GM12878 (cell line): ENCODE data around the gene HAVCR1. TPM values are rescaled to one million over a fixed set of nuclear protein-coding genes. Genes with fewer than 3 reads are reported as not detected.
A peak's percentile ranks its signal among the peaks of the same experiment; 100 is the strongest.

Experiments
- ATAC-seq: fragments of 200-7000 bp; cut with Tn5 transposase; 3 replicates; pipeline ENCODE4 v1.9.1; 2020; ENCODE audit warnings: mild to moderate bottlenecking, moderate library complexity
- BruUV-seq: library from RNA; stranded (reverse); fragments of 400-500 nt; replicated peaks from 2 replicates; lab custom pipeline; 2021; lab: Mats Ljungman, UMichigan
- CTCF ChIA-PET: fragments of 300-600 bp; sonication (Branson Sonifier 250); formaldehyde crosslinking; extraction: SDS; loops from one replicate; lab custom pipeline; 2021; ENCODE audit warnings: inconsistent platforms; lab: Yijun Ruan, JAX
- POLR2A ChIA-PET: fragments of 350-600 bp; formaldehyde crosslinking; extraction: SDS; loops from one replicate; lab custom pipeline; 2021; ENCODE audit warnings: inconsistent platforms; lab: Charles Lee
- RAD21 ChIA-PET: fragments of 300-600 bp; sonication (Branson Sonifier 250); formaldehyde crosslinking; loops from one replicate; lab custom pipeline; 2023; ENCODE audit warnings: antibody characterized with exemption; ENCODE audit not compliant: unreplicated experiment; lab: Charles Lee
- SMC1A ChIA-PET: fragments of 300-600 bp; sonication (Branson Sonifier 250); formaldehyde crosslinking; loops from one replicate; lab custom pipeline; 2023; ENCODE audit not compliant: unreplicated experiment, uncharacterized antibody; lab: Charles Lee
- DNase-seq: peaks from one replicate; pipeline ENCODE4 v3.0.0-alpha.2; 2011; ENCODE audit warnings: low read depth, low spot score
- FAIRE-seq: peaks from 3 replicates; lab custom pipeline; 2011; peaks lifted over from hg19 to GRCh38; lab: Jason Lieb, UNC
- H2AFZ ChIP-seq: 2 replicates; pipeline ENCODE4 v1.6.0; 2011; ENCODE audit warnings: low read depth, low read length, control low read depth; ENCODE audit not compliant: control insufficient read depth
- H3K27ac ChIP-seq: 2 replicates; pipeline ENCODE4 v1.5.1; 2011; ENCODE audit warnings: control low read depth; ENCODE audit not compliant: control insufficient read depth, insufficient read depth
- H3K27me3 ChIP-seq, 2 experiments: replicated peaks in 1 of 2; 2 replicates each; pipeline versions ENCODE4 v1.6.0 to v1.6.1; 2011; ENCODE audit warnings: low read length in 1 of 2; ENCODE audit not compliant: control insufficient read depth in 2 of 2, insufficient read depth in 2 of 2
- H3K36me3 ChIP-seq, 2 experiments: 2 replicates each; pipeline ENCODE4 v1.5.1; 2011; ENCODE audit warnings: low read length in 1 of 2; ENCODE audit not compliant: control insufficient read depth in 2 of 2, insufficient read depth in 2 of 2
- H3K4me1 ChIP-seq: 2 replicates; pipeline ENCODE4 v1.6.1; 2011; ENCODE audit warnings: mild to moderate bottlenecking, low read length, moderate library complexity, mixed read lengths; ENCODE audit not compliant: control insufficient read depth, insufficient read depth
- H3K4me2 ChIP-seq: 2 replicates; pipeline ENCODE4 v1.6.0; 2011; ENCODE audit warnings: control low read depth; ENCODE audit not compliant: control insufficient read depth, insufficient read depth
- H3K4me3 ChIP-seq: fragments of 200-600 bp; sonication (generic); 2 replicates; pipeline ENCODE4 v1.5.1; 2016
- H3K79me2 ChIP-seq: 2 replicates; pipeline ENCODE4 v1.6.0; 2011; ENCODE audit warnings: low read length; ENCODE audit not compliant: control insufficient read depth, insufficient read depth
- H3K9ac ChIP-seq: 2 replicates; pipeline ENCODE4 v1.8.0; 2011; ENCODE audit warnings: low read length, control low read depth, mixed read lengths; ENCODE audit not compliant: control insufficient read depth, insufficient read depth
- H3K9me3 ChIP-seq: replicated peaks from 3 replicates; pipeline ENCODE4 v1.5.1; 2011; ENCODE audit warnings: mild to moderate bottlenecking, low read length; ENCODE audit not compliant: control insufficient read depth, insufficient read depth
- H4K20me1 ChIP-seq: 2 replicates; pipeline ENCODE4 v1.6.0; 2011; ENCODE audit not compliant: control insufficient read depth, insufficient read depth
- ATF3 ChIP-seq: IDR thresholded peaks from 2 replicates; pipeline ENCODE4 v1.6.1; 2011; ENCODE audit warnings: low read depth, mild to moderate bottlenecking, low read length, moderate library complexity, borderline replicate concordance; ENCODE audit errors: extremely low read depth
- CBX3 ChIP-seq: fragments of 200-600 bp; sonication (generic); IDR thresholded peaks from 2 replicates; pipeline ENCODE4 v1.6.1; 2016; ENCODE audit warnings: low read depth, borderline replicate concordance
- SPI1 ChIP-seq: IDR thresholded peaks from 2 replicates; pipeline ENCODE4 v1.6.1; 2011; ENCODE audit warnings: low read depth, mild to moderate bottlenecking, low read length, moderate library complexity, borderline replicate concordance; ENCODE audit not compliant: insufficient read depth
- ZBED1 ChIP-seq: IDR thresholded peaks from 2 replicates; pipeline ENCODE4 v1.6.1; 2016; ENCODE audit warnings: borderline replicate concordance
- WGBS: methylation state at CpG from one replicate; pipeline ENCODE4 v1.1.6; 2016; ENCODE audit warnings: low lambda C conversion rate; ENCODE audit not compliant: insufficient replicate concordance, insufficient coverage; ENCODE audit errors: missing lambda C conversion rate; 5-methylcytosine and 5-hydroxymethylcytosine counted together
- in situ Hi-C: fragments of 300-500 bp; cut with MboI; formaldehyde crosslinking; loops from 9 replicates; pipeline ENCODE4 v1.14.3; 2018; ENCODE audit warnings: mixed read lengths
- intact Hi-C: fragments of 100-400 bp; cut with micrococcal nuclease; formaldehyde crosslinking; loops from one replicate; pipeline ENCODE4 v1.14.2; 2022; ENCODE audit not compliant: unreplicated experiment
- polyA plus RNA-seq, 11 experiments: library from polyadenylated mRNA; depleted of rRNA in 4 of 11; unstranded in 6 of 11; stranded (reverse) in 5 of 11; fragments of >200 nt; fragmentation: Nextera tagmentation in 4 of 11; fragmentation: Illumina TruSeq in 1 of 11; extraction: Ambion mirVana in 4 of 11; extraction: Trizol in 1 of 11; gene quantifications; 1 replicate in 1 of 11; 2 replicates in 10 of 11; pipeline versions ENCODE4 v1.2.1 to v1.2.3, GENCODE V29; 2011 to 2016; ENCODE audit warnings: inconsistent platforms in 2 of 11, missing spikeins in 2 of 11, low read depth in 1 of 11
- total RNA-seq, 4 experiments: library from RNA; depleted of rRNA in 3 of 4; stranded (reverse); fragments of >200 nt in 3 of 4; fragmentation: Illumina TruSeq in 1 of 4; extraction: Trizol in 1 of 4; gene quantifications; 2 replicates each; pipeline versions ENCODE4 v1.2.1 to v1.2.3, GENCODE V29; 2013 to 2021

HAVCR1 gene
- total and polyA plus RNA-seq, 10 of the 15 experiments (the other 5 are each of a cell fraction or from before 2014, with no cell fraction given): 0.08 to 0.45 TPM; not detected in 8

DNA sequence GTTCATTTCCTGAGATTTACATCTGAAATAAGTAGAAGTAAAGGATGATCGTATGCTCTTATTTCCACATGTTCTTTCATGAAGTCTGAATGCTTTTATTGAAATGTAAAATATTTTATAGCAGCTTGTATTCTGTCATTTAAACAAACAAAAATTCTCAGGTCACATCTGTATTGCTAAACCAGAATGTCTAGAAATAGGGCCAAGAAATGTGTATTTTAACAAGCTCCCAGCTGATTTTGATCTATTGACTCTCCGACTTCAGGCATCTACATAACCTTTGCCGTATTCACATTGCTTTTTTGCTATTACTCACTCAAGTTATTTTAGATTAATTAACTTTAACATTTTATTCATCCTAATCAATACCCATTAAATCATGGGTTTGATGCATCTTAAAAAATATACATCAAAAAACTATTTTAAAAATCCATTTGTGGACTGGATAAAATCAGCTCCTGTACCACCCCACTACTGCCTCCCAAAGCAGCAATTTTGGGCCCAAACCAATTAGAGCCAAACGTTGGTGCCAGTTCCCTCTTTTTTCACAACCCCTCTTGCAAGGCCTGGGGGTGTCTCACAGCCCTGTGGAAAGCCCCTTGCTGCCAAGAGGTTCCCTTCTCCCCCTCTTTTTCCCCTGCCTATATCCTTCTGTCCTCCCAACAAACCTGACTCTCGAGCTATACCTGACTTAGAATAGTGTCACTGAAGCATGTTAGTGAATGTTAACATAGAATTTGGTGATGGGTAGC, 34.5 kb downstream of the HAVCR1 start:
- Histone ChIP-seq H3K4me1 (peaks cover 6% of the 10 kb centered on the region), H3K9ac (no peak overlapping the region), H3K4me2 (no peak overlapping the region), H3K27ac (no peak overlapping the region), H3K79me2 (no peaks in the 10 kb centered on the region), H3K27me3 (no peaks in the 10 kb centered on the region), H3K4me3 (no peak overlapping the region), H2AFZ (no peak overlapping the region), H3K36me3 (no peaks in the 10 kb centered on the region), H3K9me3 (no peaks in the 10 kb centered on the region), H4K20me1 (no peaks in the 10 kb centered on the region)
- ATAC-seq: no peak
- in situ Hi-C loops (no loop called here), intact Hi-C loops (no loop called here)
- no peak for TF ChIP-seq CBX3
- TF ChIP-seq SPI1: 0 out of 2 replicates have a peak, but pooled peaks have one; percentile 12
- WGBS: 72% methylated on average over 5 of the region's 5 CpGs
- CTCF ChIA-PET: interaction anchor here (1.1 to 4.2 kb wide), 8 partner anchors 11 to 208 kb away, joined by 3 to 49 read pairs (median 6); partner anchors contain the start of gene HAVCR2
- POLR2A ChIA-PET: interaction anchor here (0.7 kb wide), 2 partner anchors 93 to 617 kb away, joined by 3 read pairs; no protein-coding TSS in a partner anchor
- no TSS peak for BruUV-seq
- FAIRE-seq: no peak
- RAD21 ChIA-PET: interaction anchor here (0.7 to 2.1 kb wide), 8 partner anchors 50 to 1080 kb away, joined by 3 to 7 read pairs (median 4); no protein-coding TSS in a partner anchor
- SMC1A ChIA-PET: interaction anchor here (1.1 to 4.0 kb wide), 13 partner anchors 26 to 339 kb away, joined by 3 to 13 read pairs (median 5); partner anchors contain the start of gene MED7
- DNase-seq: no peak

DNA sequence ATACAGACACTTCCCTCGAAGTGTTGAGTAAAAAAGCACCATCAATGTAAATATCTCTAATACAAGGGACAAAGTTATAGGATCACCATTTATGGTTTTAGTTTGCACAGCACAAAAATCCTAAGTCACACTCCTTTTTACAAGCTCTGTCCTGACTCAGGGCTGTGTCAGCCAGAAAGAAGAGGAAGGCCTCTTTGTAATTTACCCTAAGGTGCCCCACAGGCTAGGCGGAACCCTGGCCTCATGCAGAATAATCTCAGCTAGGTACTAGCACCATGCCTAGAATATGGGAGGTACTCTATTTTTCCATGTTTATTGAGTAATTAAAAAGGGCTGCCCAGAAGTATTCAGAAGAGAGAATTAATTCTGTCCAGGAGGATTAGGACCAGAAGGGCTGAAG, 36.9 kb downstream of the HAVCR1 start:
- no peak for FAIRE-seq
- H3K4me2 ChIP-seq: no peak overlapping the region
- SMC1A ChIA-PET: no interaction called here
- no peak overlapping the region for H2AFZ ChIP-seq
- no peaks in the 10 kb centered on the region for H3K79me2 ChIP-seq
- 50% methylated on average over 2 of the region's 2 CpGs for WGBS
- in situ Hi-C loops: no loop called here
- no peak overlapping the region for H3K4me3 ChIP-seq
- TF ChIP-seq ZBED1 (no peak), ATF3 (no peak)
- TF ChIP-seq, all 136 proteins: peak for 0
- Histone ChIP-seq H3K27me3 (no peaks in the 10 kb centered on the region), H3K9me3 (no peaks in the 10 kb centered on the region; the same call in 2 of the 3 replicates), H3K9ac (no peak overlapping the region), H3K4me1 (peaks cover 6% of the 10 kb centered on the region), H4K20me1 (no peaks in the 10 kb centered on the region), H3K27ac (no peak overlapping the region), H3K36me3 (no peaks in the 10 kb centered on the region)
- no peak for DNase-seq
- CTCF ChIA-PET: interaction anchor here (1.1 to 1.3 kb wide), 3 partner anchors 72 to 108 kb away, joined by 3 to 4 read pairs (median 4); no protein-coding TSS in a partner anchor
- POLR2A ChIA-PET: no interaction called here
- ATAC-seq: no peak
- RAD21 ChIA-PET: no interaction called here
- intact Hi-C loops: no loop called here
- BruUV-seq: no TSS peak
